GM23248 (cell line): ENCODE results near the gene SLC25A48. TPM values are rescaled to one million over a fixed set of nuclear protein-coding genes. Genes with fewer than 3 reads are reported as not detected.

Experiments
- DNase-seq: peaks from one replicate; pipeline ENCODE4 v3.0.0-alpha.2; 2015
- H2AFZ ChIP-seq: fragments of 200-600 bp; sonication (generic); 2 replicates; pipeline ENCODE4 v1.6.1; 2016; ENCODE audit warnings: antibody characterized with exemption
- H3F3A ChIP-seq: fragments of 200-600 bp; sonication (generic); 2 replicates; pipeline ENCODE4 v1.6.1; 2016; ENCODE audit warnings: mild to moderate bottlenecking, antibody characterized with exemption, mixed run types; ENCODE audit not compliant: insufficient read depth
- H3K27ac ChIP-seq: fragments of 200-600 bp; sonication (generic); 2 replicates; pipeline ENCODE4 v1.5.1; 2016; ENCODE audit warnings: mild to moderate bottlenecking
- H3K27me3 ChIP-seq: fragments of 200-600 bp; sonication (generic); replicated peaks from 2 replicates; pipeline ENCODE4 v1.6.1; 2016; ENCODE audit warnings: mild to moderate bottlenecking; ENCODE audit not compliant: insufficient read depth
- H3K36me3 ChIP-seq: fragments of 200-600 bp; sonication (generic); 2 replicates; pipeline ENCODE4 v1.6.1; 2016; ENCODE audit warnings: low read depth, mild to moderate bottlenecking
- H3K4me1 ChIP-seq: fragments of 200-600 bp; sonication (generic); 2 replicates; pipeline ENCODE4 v1.6.1; 2016; ENCODE audit warnings: mild to moderate bottlenecking; ENCODE audit not compliant: insufficient read depth
- H3K4me2 ChIP-seq: fragments of 200-600 bp; sonication (generic); one replicate; pipeline ENCODE4 v1.6.1; 2016; ENCODE audit warnings: mild to moderate bottlenecking; ENCODE audit not compliant: unreplicated experiment
- H3K4me3 ChIP-seq: fragments of 200-600 bp; sonication (generic); 2 replicates; pipeline ENCODE4 v1.5.1; 2016; ENCODE audit warnings: mild to moderate bottlenecking
- H3K79me2 ChIP-seq: fragments of 200-600 bp; sonication (generic); 2 replicates; pipeline ENCODE4 v1.6.1; 2016; ENCODE audit warnings: mild to moderate bottlenecking; ENCODE audit not compliant: insufficient read depth
- H3K9ac ChIP-seq: fragments of 200-600 bp; sonication (generic); 2 replicates; pipeline ENCODE4 v1.6.1; 2016; ENCODE audit warnings: mild to moderate bottlenecking
- H3K9me2 ChIP-seq: fragments of 200-600 bp; sonication (generic); 2 replicates; pipeline ENCODE4 v1.6.1; 2016; ENCODE audit warnings: mixed run types, mild to moderate bottlenecking, moderate library complexity; ENCODE audit not compliant: insufficient read depth
- H3K9me3 ChIP-seq: fragments of 200-600 bp; sonication (generic); one replicate; pipeline ENCODE4 v1.6.1; 2017; ENCODE audit warnings: low read depth
- H4K20me1 ChIP-seq: fragments of 200-600 bp; sonication (generic); 2 replicates; pipeline ENCODE4 v1.6.0; 2016; ENCODE audit not compliant: insufficient read depth
- EZH2 ChIP-seq: fragments of 200-600 bp; sonication (generic); IDR thresholded peaks from 2 replicates; pipeline ENCODE4 v1.6.1; 2018; ENCODE audit warnings: antibody characterized with exemption, mild to moderate bottlenecking; ENCODE audit not compliant: insufficient read depth, poor library complexity, severe bottlenecking
- EZH2phosphoT487 ChIP-seq: fragments of 200-600 bp; sonication (generic); IDR thresholded peaks from 2 replicates; pipeline ENCODE4 v1.6.1; 2018; ENCODE audit warnings: antibody characterized with exemption, moderate library complexity, mild to moderate bottlenecking, low read depth; ENCODE audit not compliant: insufficient read depth
- WGBS, 2 experiments: methylation state at CpG; one replicate each; pipeline ENCODE4 v1.1.6; 2015 to 2017; ENCODE audit warnings: low lambda C conversion rate in 2 of 2, low coverage in 1 of 2; ENCODE audit errors: missing lambda C conversion rate in 2 of 2; 5-methylcytosine and 5-hydroxymethylcytosine counted together
- in situ Hi-C: fragments of 300-500 bp; cut with MboI; formaldehyde crosslinking; loops from 2 replicates; pipeline ENCODE4 v1.15.0; 2020
- polyA plus RNA-seq: library from polyadenylated mRNA; unstranded; fragments of >200 nt; fragmentation: Nextera tagmentation; extraction: Ambion mirVana; gene quantifications from 2 replicates; pipeline ENCODE4 v1.2.1, GENCODE V29; 2016
- total RNA-seq: library from RNA; depleted of rRNA; stranded (reverse); fragments of >200 nt; shearing (Covaris generic); gene quantifications from 2 replicates; pipeline ENCODE4 v1.2.3, GENCODE V29; 2014

The SLC25A48 gene
- total and polyA plus RNA-seq, 2 experiments from 2014 or later, result not detected

- no peaks in the 10 kb centered on the region for H3F3A ChIP-seq
- no peak overlapping the region for H3K9ac ChIP-seq
Observed at GRCh38 chr5:135876146-135876545, 41.7 kb downstream of the SLC25A48 start.

GRCh38 chr5:135877570-135878155 is 43.2 kb downstream of the SLC25A48 start:
- Histone ChIP-seq H2AFZ (no peak overlapping the region), H3K9me2 (no peaks in the 10 kb centered on the region), H4K20me1 (no peaks in the 10 kb centered on the region), H3K4me3 (no peak overlapping the region), H3K27me3 (peaks cover 14% of the 10 kb centered on the region; the same call in 1 of the 2 replicates), H3K4me1 (peaks cover 10% of the 10 kb centered on the region; the same call in 1 of the 2 replicates), H3K9me3 (no peaks in the 10 kb centered on the region), H3K36me3 (no peaks in the 10 kb centered on the region), H3K4me2 (no peak overlapping the region), H3F3A (no peaks in the 10 kb centered on the region), H3K79me2 (no peaks in the 10 kb centered on the region), H3K27ac (no peak overlapping the region), H3K9ac (no peak overlapping the region)
- TF ChIP-seq EZH2, result no peak
- no peak for DNase-seq
- WGBS, 2 experiments, result 78 to 82% methylated on average over 6 of the region's 6 CpGs
- in situ Hi-C loops, result loop anchor here (25.0 kb wide), 1 partner anchor 885 kb away; no protein-coding TSS in a partner anchor

More at GRCh38 chr5:135876146-135876545, 41.7 kb downstream of the SLC25A48 start:
- WGBS, 2 experiments, result 85% methylated on average over 5 of the region's 5 CpGs
- no peak overlapping the region for H2AFZ ChIP-seq
- H3K4me3 ChIP-seq, result no peak overlapping the region
- H3K9me3 ChIP-seq, result no peaks in the 10 kb centered on the region
- no peak for DNase-seq
- H3K79me2 ChIP-seq, result no peaks in the 10 kb centered on the region
- no peak for TF ChIP-seq EZH2
- TF ChIP-seq EZH2phosphoT487, result no peak
- no peak overlapping the region for H3K4me2 ChIP-seq
- no peak overlapping the region for H3K27ac ChIP-seq
- in situ Hi-C loops, result loop anchor here (25.0 kb wide), 1 partner anchor 886 kb away; no protein-coding TSS in a partner anchor
- peaks cover 20% of the 10 kb centered on the region; the same call in 1 of the 2 replicates for H3K27me3 ChIP-seq
- H3K4me1 ChIP-seq, result peaks cover 10% of the 10 kb centered on the region; the same call in 1 of the 2 replicates
- no peaks in the 10 kb centered on the region for H4K20me1 ChIP-seq
- no peaks in the 10 kb centered on the region for H3K9me2 ChIP-seq
- no peaks in the 10 kb centered on the region for H3K36me3 ChIP-seq

DNA sequence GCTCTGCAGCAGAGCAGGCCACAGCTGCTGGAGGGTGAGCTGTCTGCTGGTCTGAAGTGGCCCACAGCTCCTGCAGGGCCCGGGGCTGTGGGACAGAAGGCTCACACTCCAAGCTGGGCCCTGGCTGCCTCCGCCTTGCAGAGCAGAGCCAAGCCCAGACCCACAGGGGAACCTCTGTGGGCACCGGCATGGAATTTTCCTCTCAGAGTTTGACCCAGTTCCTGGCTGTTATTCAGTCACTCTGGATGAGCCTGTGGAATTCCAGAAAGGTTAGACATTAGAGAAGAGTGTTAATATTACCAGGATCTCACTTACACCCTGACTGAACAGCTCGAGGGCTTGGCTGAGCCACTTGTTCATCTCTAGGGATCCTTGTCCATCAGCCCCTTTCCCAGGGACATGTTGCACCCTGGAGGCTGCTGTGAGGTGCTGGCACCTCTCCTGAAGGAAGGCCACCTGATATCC is 43.7 kb downstream of the SLC25A48 start:
- WGBS, 2 experiments, result 38 to 45% methylated on average over 4 of the region's 4 CpGs
- no peak overlapping the region for H3K9ac ChIP-seq
- no peaks in the 10 kb centered on the region for H4K20me1 ChIP-seq

DNA sequence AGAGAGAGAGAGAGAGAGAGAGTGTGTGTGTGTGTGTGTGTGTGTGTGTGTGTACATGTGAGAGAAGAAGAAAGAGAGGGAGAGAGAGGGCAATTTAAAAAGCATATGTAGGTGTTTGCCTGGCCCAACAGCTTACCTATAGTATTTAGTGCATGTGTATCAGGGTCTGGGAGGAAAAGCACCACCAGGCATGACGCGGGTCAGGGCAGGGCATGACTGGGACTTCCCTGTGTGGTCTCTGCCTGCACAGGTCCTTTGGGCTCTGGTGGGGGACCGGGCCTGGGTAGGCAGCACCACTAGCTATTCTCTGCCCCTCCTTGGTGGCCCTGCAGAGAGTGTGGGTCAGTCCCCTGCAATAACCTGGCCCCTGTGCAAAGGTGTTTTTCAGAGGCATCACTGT is 45.1 kb downstream of the SLC25A48 start:
- no peak overlapping the region for H2AFZ ChIP-seq
- H3K79me2 ChIP-seq, result no peaks in the 10 kb centered on the region
- H3K27me3 ChIP-seq, result peaks cover 5% of the 10 kb centered on the region; the same call in 1 of the 2 replicates
- no peak overlapping the region for H3K27ac ChIP-seq
- no peak overlapping the region for H3K4me2 ChIP-seq
- H3K9me3 ChIP-seq, result no peaks in the 10 kb centered on the region
- no peak overlapping the region for H3K4me3 ChIP-seq
- no peaks in the 10 kb centered on the region for H3K36me3 ChIP-seq
- H3F3A ChIP-seq, result no peaks in the 10 kb centered on the region
- WGBS, 2 experiments, result 94 to 98% methylated on average over 3 of the region's 3 CpGs
- no peak for TF ChIP-seq EZH2phosphoT487
- no peak for TF ChIP-seq EZH2
- in situ Hi-C loops, result loop anchor here (25.0 kb wide), 1 partner anchor 883 kb away; no protein-coding TSS in a partner anchor
- no peaks in the 10 kb centered on the region for H3K9me2 ChIP-seq
- no peak overlapping the region for H3K9ac ChIP-seq
- peaks cover 10% of the 10 kb centered on the region; the same call in 1 of the 2 replicates for H3K4me1 ChIP-seq
- no peaks in the 10 kb centered on the region for H4K20me1 ChIP-seq
- no peak for DNase-seq

More for the DNA sequence above, 43.7 kb downstream of the SLC25A48 start:
- H3K4me1 ChIP-seq, result peaks cover 10% of the 10 kb centered on the region; the same call in 1 of the 2 replicates
- H3K9me3 ChIP-seq, result no peaks in the 10 kb centered on the region
- no peaks in the 10 kb centered on the region for H3K9me2 ChIP-seq
- no peaks in the 10 kb centered on the region for H3K36me3 ChIP-seq
- peak; percentile 55 for DNase-seq
- peaks cover 10% of the 10 kb centered on the region; the same call in 1 of the 2 replicates for H3K27me3 ChIP-seq
- no peak overlapping the region for H2AFZ ChIP-seq
- no peaks in the 10 kb centered on the region for H3F3A ChIP-seq
- no peak for TF ChIP-seq EZH2
- no peak for TF ChIP-seq EZH2phosphoT487
- H3K4me2 ChIP-seq, result no peak overlapping the region
- H3K27ac ChIP-seq, result no peak overlapping the region
- no peak overlapping the region for H3K4me3 ChIP-seq
- no peaks in the 10 kb centered on the region for H3K79me2 ChIP-seq
- in situ Hi-C loops, result loop anchor here (25.0 kb wide), 1 partner anchor 884 kb away; no protein-coding TSS in a partner anchor
